ENCODE data around the gene PATL1.

The PATL1 gene

DNA sequence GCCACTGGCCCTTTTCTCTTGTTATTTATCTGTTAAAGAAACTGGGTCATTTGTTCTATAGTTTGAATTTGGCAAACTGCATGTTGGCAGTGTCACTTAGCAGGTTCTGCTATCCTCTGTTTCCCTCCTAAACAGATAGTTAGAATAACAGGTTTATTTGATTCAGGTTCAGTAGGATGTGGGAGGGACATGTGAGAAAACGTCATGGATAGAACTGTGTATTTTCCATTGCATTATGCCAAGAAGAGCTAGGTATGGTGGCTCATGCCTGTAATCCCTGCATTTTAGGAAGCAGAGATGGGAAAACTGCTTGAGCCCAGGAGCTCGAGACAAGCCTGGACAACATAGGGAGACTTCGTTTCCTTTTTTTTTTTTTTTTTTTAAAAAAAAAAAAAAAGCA lies 24.3 kb downstream of the PATL1 start:
- no peaks in the 10 kb centered on the region for H3F3A ChIP-seq (ENCODE audit: insufficient read depth)
- no peak overlapping the region for H2AFZ ChIP-seq (ENCODE audit: low read depth, low read length, severe bottlenecking)
- H3K9me2 ChIP-seq (replicated peaks; ENCODE audit: insufficient read depth, low read length), result no peaks in the 10 kb centered on the region
- H4K20me1 ChIP-seq (ENCODE audit: low read depth, low read length), result no peaks in the 10 kb centered on the region
- H3K4me3 ChIP-seq (ENCODE audit: insufficient read depth, low read length, poor library complexity, severe bottlenecking), result no peak overlapping the region
- H3K27me3 ChIP-seq (ENCODE audit: low read length), result no peaks in the 10 kb centered on the region
- H3K9ac ChIP-seq (ENCODE audit: low read length), result no peak overlapping the region
- no peak overlapping the region for H3K27ac ChIP-seq (ENCODE audit: low read depth, low read length)
- TF ChIP-seq, protein P1, sequence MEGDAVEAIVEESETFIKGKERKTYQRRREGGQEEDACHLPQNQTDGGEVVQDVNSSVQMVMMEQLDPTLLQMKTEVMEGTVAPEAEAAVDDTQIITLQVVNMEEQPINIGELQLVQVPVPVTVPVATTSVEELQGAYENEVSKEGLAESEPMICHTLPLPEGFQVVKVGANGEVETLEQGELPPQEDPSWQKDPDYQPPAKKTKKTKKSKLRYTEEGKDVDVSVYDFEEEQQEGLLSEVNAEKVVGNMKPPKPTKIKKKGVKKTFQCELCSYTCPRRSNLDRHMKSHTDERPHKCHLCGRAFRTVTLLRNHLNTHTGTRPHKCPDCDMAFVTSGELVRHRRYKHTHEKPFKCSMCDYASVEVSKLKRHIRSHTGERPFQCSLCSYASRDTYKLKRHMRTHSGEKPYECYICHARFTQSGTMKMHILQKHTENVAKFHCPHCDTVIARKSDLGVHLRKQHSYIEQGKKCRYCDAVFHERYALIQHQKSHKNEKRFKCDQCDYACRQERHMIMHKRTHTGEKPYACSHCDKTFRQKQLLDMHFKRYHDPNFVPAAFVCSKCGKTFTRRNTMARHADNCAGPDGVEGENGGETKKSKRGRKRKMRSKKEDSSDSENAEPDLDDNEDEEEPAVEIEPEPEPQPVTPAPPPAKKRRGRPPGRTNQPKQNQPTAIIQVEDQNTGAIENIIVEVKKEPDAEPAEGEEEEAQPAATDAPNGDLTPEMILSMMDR (IDR thresholded peaks at IDR 0.05; ENCODE audit: insufficient read depth, low read length, poor library complexity, severe bottlenecking), result no peak
- TF ChIP-seq EZH2phosphoT487 (conservative IDR thresholded peaks at IDR 0.05; ENCODE audit: low read length), result no peak
- H3K36me3 ChIP-seq (ENCODE audit: low read length), result peaks cover 67% of the 10 kb centered on the region
- no peaks in the 10 kb centered on the region for H3K9me3 ChIP-seq (ENCODE audit: insufficient read depth, low read length)
- H3K4me2 ChIP-seq (ENCODE audit: low read depth, low read length, poor library complexity, severe bottlenecking), result no peak overlapping the region
- H3K79me2 ChIP-seq (ENCODE audit: insufficient read depth, low read length), result no peaks in the 10 kb centered on the region

DNA sequence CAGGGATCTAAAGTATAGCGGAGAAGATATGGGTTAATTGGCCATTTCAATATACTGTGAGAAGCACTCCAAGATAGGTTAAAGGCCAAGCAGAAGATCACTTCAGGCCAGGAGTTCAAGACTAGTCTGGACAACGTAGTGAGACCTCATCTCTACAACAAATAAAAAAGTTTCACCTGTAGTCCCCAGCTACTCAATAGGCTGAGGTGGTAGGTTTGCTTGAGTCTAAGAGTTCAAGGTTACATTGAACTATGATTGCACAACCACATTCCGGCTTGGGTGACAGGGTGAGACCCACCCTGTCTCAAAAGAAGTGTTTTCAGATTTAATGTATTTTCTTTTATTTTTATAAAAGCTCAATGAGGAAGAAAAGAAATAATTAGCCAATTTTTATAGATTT lies 25.4 kb downstream of the PATL1 start:
- Histone ChIP-seq H2AFZ (ENCODE audit: low read depth, low read length, severe bottlenecking) (no peak overlapping the region), H3K9ac (ENCODE audit: low read length) (no peak overlapping the region), H3K36me3 (ENCODE audit: low read length) (peaks cover 65% of the 10 kb centered on the region), H3K4me3 (ENCODE audit: insufficient read depth, low read length, poor library complexity, severe bottlenecking) (no peak overlapping the region), H3K4me2 (ENCODE audit: low read depth, low read length, poor library complexity, severe bottlenecking) (no peak overlapping the region), H4K20me1 (ENCODE audit: low read depth, low read length) (no peaks in the 10 kb centered on the region), H3F3A (ENCODE audit: insufficient read depth) (no peaks in the 10 kb centered on the region), H3K9me2 (replicated peaks; ENCODE audit: insufficient read depth, low read length) (no peaks in the 10 kb centered on the region), H3K27me3 (ENCODE audit: low read length) (no peaks in the 10 kb centered on the region), H3K9me3 (ENCODE audit: insufficient read depth, low read length) (no peaks in the 10 kb centered on the region), H3K79me2 (ENCODE audit: insufficient read depth, low read length) (no peaks in the 10 kb centered on the region), H3K27ac (ENCODE audit: low read depth, low read length) (no peak overlapping the region)
- TF ChIP-seq, protein P1 (IDR thresholded peaks at IDR 0.05; ENCODE audit: insufficient read depth, low read length, poor library complexity, severe bottlenecking), result no peak
- TF ChIP-seq EZH2phosphoT487 (conservative IDR thresholded peaks at IDR 0.05; ENCODE audit: low read length), result no peak

DNA sequence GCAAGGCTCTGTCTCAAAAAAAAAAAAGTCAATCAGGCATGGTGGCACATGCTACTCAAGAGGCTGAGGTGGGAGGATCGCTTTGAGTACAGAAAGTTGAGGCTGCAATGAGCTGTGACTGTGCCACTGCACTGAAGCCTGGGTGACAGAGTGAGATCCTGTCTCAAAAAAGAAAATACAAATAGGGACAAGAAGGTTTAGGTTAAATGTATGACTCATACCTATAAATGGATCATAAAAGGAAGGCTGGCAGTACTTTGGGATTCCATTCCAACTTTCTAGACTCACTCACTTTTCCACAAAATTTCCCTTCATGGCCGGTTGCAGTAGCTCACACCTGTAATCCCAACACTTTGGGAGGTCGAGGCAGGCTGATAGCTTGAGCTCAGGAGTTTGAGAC lies 27.7 kb downstream of the PATL1 start:
- TF ChIP-seq, protein P1 (IDR thresholded peaks at IDR 0.05; ENCODE audit: insufficient read depth, low read length, poor library complexity, severe bottlenecking), result no peak
- Histone ChIP-seq H3K4me2 (ENCODE audit: low read depth, low read length, poor library complexity, severe bottlenecking) (no peak overlapping the region), H3K9me2 (replicated peaks; ENCODE audit: insufficient read depth, low read length) (no peaks in the 10 kb centered on the region), H3F3A (ENCODE audit: insufficient read depth) (no peaks in the 10 kb centered on the region), H3K4me3 (ENCODE audit: insufficient read depth, low read length, poor library complexity, severe bottlenecking) (no peak overlapping the region), H2AFZ (ENCODE audit: low read depth, low read length, severe bottlenecking) (no peak overlapping the region), H3K79me2 (ENCODE audit: insufficient read depth, low read length) (no peaks in the 10 kb centered on the region), H3K9ac (ENCODE audit: low read length) (no peak overlapping the region), H3K36me3 (ENCODE audit: low read length) (peaks cover 57% of the 10 kb centered on the region), H4K20me1 (ENCODE audit: low read depth, low read length) (no peaks in the 10 kb centered on the region), H3K27ac (ENCODE audit: low read depth, low read length) (no peak overlapping the region), H3K9me3 (ENCODE audit: insufficient read depth, low read length) (no peaks in the 10 kb centered on the region), H3K27me3 (ENCODE audit: low read length) (no peaks in the 10 kb centered on the region)

DNA sequence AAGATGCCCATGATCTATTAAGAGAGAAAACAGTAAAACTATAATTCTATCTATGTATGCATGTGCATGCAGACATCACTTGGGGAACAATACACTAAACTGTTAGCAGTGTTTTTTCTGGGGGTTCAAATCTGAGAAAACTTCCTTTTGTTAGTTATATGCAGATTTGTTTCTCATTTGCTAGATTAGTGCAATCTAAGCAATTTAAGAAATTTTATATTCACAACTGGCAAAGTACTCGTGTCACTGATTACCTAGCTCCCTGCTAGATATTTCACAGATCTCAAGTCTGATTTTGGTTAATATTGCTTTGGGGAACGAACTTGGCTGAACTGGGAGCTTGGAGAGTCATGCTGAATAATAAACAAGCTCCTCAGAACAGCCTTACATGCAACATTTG lies 38.3 kb downstream of the PATL1 start:
- no peaks in the 10 kb centered on the region for H3K36me3 ChIP-seq (ENCODE audit: low read length)
- H4K20me1 ChIP-seq (ENCODE audit: low read depth, low read length), result no peaks in the 10 kb centered on the region
- no peak overlapping the region for H3K4me2 ChIP-seq (ENCODE audit: low read depth, low read length, poor library complexity, severe bottlenecking)
- no peaks in the 10 kb centered on the region for H3K9me2 ChIP-seq (replicated peaks; ENCODE audit: insufficient read depth, low read length)
- no peak overlapping the region for H3K4me3 ChIP-seq (ENCODE audit: insufficient read depth, low read length, poor library complexity, severe bottlenecking)
- no peaks in the 10 kb centered on the region for H3K27me3 ChIP-seq (ENCODE audit: low read length)
- 0 out of 2 replicates have a peak, but pooled peaks cover 12% of the 10 kb centered on the region for H3F3A ChIP-seq (ENCODE audit: insufficient read depth)
- no peak for TF ChIP-seq EZH2phosphoT487 (conservative IDR thresholded peaks at IDR 0.05; ENCODE audit: low read length)
- TF ChIP-seq, protein P1 (IDR thresholded peaks at IDR 0.05; ENCODE audit: insufficient read depth, low read length, poor library complexity, severe bottlenecking), result no peak
- no peaks in the 10 kb centered on the region for H3K9me3 ChIP-seq (ENCODE audit: insufficient read depth, low read length)
- no peak overlapping the region for H3K27ac ChIP-seq (ENCODE audit: low read depth, low read length)
- no peaks in the 10 kb centered on the region for H3K79me2 ChIP-seq (ENCODE audit: insufficient read depth, low read length)
- no peak overlapping the region for H2AFZ ChIP-seq (ENCODE audit: low read depth, low read length, severe bottlenecking)
- no peak overlapping the region for H3K9ac ChIP-seq (ENCODE audit: low read length)

Measured in SU-DHL-6 (cell line).